ENCODE data around the gene BPHL.
"Not testable (repeated sequence)": the region's sequence is repeated elsewhere in the genome, so short reads cannot be mapped to it uniquely, and the experiment has no call there.

The BPHL gene

DNA sequence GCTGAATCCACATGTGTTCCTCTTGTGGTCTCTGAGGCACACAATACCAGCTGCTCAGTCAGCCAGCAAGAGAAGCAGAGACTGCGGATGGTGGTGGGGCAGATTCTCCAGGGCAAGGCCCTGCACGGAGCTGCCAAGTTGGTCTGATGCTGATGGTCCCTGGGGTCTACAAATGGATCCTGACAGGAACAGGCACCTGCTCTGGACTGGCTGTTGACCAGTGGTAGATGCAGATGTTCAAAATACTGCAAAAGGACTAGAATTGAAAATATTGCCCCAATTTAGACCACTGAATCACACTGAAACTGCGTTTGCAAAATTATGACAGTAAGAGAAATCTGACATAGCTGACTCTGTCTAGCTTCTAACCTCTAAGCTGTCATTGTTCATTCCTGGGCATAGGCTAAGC, 68.5 kb downstream of the BPHL start:
- no peak for DNase-seq

DNA sequence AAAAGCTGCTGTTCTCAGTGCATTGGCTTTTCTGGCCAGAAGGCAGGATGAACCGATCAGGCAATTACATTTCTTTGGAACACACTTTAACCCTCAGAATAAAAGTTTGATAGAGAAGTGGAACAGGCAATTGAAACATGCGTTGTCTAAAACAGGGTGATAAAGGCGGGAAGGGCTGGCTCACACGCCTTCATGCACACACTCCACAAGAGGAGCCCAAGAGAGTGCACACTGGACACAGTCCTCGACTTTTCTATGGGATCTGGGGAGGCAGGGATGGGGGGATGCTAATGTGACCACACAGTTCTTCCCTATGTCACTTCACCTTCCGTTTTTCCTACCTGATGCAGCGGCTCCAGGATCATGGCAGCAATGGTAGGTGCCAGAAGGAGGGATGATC, 69.8 kb downstream of the BPHL start:
- DNase-seq = no peak

DNA sequence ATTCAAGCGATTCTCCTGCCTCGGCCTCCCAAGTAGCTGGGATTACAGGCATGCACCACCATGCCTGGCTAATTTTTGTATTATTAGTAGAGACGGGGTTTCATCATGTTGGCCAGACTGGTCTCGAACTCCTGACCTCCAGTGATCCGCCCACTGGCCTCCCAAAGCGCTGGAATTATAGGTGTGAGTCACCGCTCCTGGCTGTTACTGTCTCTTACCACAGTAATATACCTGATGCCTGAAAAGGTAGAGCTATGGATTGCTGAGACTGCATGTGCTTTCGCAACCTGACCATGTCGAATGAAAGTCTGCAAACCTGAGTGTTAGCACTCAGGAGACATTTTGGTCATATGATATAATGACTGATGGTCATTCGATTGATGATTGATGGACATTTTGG, 70.7 kb downstream of the BPHL start:
- not testable (repeated sequence) for DNase-seq

DNA sequence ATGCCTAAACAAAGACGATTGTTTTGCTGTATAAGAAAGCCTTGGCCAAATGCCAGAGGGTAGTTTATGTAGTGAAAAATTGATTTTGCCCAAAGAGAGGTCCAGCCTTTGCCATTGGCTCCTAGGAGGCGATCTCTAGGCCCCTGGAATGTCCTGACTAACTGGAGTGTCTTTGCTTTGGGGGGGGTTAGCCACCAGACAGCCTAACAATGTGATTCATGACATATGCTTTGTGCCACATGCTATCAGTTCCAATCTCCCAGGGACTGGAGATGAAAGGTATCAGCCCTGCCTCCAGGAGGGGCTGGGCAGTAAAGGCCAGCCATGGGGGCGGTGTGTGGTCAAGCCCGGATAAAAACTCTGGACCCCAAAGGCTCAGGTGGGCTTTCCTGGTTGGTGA, 71.5 kb downstream of the BPHL start:
- DNase-seq = no peak

DNA sequence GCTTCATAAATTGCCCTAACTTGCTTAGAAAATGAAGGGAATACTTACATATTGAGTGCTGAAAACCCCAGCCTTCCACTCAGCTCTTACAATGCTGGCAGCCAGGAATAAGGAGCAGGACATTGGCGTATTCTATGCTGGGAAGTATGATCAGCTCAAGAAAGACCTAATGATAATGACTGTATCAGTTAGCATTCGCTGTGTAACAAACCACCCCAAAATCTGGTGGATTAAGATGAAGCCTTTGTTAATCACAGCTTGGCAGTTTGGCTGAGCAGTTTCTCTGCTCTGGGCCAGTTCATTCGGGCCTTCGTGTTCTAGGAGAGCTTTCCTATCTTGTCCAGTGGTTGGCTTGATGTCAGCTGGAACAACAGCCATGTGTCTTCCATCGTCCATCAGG, 72.3 kb downstream of the BPHL start:
- no peak for DNase-seq

DNA sequence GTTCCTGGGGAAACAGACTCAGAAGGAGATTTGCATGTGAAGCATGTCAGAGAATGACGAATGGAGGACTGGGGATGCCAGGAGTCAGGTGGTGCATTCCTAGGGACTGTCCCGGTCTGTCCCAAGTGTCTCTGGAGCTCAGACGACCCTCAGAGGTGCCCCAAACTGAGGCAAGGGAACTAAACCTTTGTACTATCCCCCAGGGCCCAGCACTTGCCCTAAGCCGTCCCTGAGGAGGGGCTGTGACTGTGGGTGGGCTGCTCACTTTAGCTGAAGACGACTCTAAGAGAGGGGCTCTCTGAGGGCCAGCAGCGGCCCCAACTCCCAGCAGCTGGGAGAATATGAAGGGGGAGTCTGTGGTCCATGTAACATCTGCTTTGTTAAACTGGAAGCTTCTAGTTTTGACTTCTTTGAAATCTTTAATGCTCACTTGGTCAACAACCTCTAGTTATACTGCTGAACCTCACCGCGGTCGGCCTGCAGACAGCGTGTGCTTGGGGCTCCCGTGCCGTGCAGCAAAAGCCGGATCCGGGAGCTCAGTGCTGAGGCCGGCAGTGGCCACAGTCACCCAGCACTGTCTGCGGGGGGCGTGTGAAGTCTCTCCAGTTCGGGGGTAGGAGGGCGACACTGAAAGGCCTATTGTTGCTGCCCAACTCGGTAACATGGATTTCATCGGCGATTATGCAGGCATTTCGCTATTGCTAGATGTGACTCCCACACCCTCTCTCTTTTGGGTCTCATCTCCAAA, 74.8 kb downstream of the BPHL start:
- no peak for DNase-seq

DNA sequence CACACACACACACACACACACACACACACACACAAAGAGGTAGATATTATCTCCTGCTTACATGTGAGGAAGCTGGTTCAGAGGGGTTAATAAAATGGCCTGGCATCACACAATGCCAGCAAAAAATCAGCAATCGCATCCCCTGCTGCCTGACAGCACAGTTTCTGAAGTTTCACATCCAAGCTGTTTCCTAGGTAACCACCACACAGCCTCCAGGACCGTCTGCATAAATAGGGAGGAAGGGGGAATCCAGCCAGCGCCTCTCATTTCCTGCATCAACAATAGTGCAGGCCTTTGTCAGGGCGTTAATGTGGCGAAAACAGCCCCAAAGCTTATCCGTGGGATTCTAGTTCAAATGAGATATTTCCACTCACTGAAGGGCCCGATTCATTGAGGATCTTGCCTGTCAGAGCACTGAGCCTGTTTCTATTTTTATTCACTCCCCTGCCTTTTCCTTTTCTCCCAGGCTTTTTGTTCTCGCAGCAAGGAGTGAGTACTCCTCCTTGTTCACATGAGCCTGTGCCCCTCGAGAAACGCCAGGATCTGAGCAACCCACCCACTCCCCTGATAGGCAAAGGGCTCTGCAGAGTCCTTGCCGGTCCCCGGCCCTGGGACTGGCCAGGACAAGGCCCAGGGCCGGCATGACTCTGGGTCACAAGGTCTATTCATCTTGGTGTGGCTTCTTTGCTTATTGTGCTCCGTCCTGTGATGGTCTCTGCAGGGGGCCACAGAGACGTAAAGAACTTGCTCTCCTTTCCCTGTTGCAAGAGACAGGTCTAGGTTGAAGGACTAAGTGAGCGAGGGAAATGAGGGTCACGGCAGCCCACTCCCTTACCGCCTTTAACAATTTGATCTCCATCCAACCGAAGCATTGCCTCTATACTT, 76.3 kb downstream of the BPHL start:
- peak; percentile 64 for DNase-seq

DNA sequence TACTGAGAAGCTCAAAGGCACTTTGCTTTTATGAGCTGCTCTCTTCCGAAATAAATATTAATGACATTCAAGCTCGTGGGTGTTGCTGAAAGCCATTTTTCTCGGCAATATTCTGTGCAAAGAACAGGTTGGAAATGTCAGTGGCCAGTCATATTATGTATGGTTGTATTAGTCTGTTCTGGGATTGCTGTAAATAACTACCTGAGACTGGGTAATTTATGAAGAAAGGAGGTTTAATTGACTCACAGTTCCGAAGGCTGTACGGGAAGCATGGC, 76.8 kb downstream of the BPHL start:
- no peak for DNase-seq

DNA sequence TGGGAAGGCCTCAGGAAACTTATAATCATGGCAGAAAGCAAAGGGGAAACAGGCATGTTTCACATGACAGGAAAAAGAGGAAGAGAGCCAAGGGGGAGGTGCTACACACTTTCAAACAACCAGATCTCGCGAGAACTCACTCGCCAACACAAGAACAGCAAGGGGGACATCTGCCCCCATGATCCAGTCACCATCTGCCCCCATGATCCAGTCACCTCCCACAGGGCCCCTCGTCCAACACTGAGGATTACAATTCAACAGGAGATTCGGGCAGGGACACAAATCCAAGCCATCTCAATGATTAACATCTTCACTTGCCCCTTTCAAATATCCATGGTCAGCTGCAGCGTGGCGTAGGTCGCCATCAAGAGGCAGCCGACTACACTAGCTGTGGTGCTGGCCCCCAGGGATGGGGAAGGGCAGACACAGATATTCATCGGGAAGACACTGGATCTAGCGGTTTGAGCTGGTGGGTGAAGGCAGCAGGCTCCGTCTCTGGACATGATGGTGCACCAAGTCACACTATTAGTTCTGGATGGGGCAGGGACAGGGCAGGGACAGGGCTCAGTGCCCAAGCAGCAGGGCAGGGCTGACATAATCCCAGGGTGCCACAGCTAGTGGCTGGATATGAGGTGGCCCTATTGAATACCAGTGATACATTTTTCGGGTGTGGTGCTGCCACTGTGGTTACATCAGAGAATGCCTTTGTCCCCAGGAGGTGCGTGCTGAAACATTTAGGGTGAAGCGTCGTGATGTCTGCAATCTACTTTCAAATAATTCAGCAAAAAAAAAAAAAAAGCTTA, 77.4 kb downstream of the BPHL start:
- peak; percentile 46 for DNase-seq

DNA sequence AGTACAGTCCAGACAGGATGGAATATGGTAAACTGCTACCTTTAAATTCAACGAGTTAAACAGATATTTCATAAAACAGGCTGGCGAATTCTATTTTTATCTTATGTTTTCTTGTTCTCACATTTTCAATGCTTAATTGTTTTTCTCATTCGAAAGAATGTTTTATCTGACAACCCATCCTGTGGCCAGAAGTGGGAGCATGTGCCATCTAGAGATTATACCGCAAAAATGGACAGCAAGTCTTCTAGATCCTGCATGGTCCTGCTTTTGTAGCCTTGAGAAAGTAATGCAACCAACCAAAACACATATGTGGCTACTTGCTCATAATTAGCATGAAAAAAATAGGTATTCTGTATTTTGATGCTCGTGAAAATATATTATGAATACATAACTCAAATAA, 78.3 kb downstream of the BPHL start:
- no peak for DNase-seq

DNA sequence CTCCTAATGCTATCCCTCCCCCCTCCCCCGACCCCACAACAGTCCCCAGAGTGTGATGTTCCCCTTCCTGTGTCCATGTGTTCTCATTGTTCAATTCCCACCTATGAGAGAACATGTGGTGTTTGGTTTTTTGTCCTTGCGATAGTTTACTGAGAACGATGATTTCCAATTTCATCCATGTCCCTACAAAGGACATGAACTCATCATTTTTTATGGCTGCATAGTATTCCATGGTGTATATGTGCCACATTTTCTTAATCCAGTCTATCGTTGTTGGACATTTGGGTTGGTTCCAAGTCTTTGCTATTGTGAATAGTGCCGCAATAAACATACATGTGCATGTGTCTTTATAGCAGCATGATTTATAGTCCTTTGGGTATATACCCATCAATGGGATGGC, 79.2 kb downstream of the BPHL start:
- not testable (repeated sequence) for DNase-seq

DNA sequence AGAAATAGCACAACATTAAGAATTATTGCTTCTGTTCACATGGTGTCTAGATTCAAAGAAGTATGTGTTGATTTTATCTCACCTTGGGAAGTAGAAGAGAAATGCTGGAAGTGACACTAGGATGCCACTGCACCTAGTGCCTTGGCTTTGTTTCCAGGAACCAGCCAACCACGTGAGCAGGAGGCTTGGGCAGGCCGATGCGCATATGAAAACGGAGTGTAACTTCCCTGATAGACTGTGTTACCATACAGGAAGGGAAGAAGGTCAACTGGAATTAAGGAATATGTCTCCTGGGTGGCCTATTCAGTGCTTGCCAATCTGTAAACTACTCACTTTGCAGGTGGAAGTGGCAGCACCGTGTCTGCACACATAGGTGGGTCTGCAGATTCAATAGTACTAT, 80.9 kb downstream of the BPHL start:
- no peak for DNase-seq

DNA sequence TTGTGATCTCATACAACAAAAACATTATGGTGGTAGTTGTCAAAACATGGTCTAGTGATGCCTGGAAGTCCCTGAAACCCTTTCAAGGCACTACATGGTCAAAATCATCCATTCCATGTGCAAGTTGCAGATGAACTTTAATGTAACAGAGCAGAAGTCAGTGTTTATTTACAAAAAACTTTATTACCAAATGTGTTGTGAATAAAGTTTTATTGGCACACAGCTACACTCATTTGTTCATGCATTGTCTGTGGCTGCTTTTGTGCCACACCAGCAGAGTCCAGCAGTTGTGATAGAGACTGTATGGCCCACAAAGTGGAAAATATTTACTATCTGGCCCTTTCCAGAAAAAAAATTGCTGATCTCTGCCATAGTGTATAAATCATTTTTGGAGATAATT, 82.2 kb downstream of the BPHL start:
- DNase-seq = no peak

DNA sequence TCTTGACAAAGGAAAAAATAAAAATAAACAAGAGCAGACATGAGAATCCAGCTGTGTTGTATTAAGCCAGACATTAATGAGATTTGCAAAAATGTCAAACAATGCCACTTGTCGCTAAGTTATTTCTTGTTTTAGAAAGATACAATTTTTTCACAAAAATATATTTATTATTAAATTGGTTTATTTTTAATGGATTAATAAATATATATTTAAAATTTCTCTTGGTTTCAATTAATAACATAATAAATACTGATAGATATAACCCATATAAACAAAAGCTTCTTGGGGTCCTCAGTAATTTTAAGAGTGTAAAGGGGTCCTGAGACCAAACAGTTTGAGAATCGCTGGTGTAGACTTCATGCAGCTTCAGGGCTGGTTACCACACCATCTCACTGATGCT, 82.9 kb downstream of the BPHL start:
- no peak for DNase-seq
